PC-3 (cell line): ENCODE results near the gene CD99L2.

Experiments used
- EZH2phosphoT487 ChIP-seq: fragments of 300-600 bp; sonication (generic); IDR thresholded peaks from 2 replicates; pipeline ENCODE4 v1.6.1; 2018; ENCODE audit warnings: mild to moderate bottlenecking, antibody characterized with exemption, low read length, borderline replicate concordance
- TF ChIP-seq, protein P1 (sequence below): fragments of 300-600 bp; sonication (generic); conservative IDR thresholded peaks from 2 replicates; pipeline ENCODE4 v1.5.1; 2017; ENCODE audit warnings: antibody characterized with exemption, low read depth, mild to moderate bottlenecking, low read length

DNA sequence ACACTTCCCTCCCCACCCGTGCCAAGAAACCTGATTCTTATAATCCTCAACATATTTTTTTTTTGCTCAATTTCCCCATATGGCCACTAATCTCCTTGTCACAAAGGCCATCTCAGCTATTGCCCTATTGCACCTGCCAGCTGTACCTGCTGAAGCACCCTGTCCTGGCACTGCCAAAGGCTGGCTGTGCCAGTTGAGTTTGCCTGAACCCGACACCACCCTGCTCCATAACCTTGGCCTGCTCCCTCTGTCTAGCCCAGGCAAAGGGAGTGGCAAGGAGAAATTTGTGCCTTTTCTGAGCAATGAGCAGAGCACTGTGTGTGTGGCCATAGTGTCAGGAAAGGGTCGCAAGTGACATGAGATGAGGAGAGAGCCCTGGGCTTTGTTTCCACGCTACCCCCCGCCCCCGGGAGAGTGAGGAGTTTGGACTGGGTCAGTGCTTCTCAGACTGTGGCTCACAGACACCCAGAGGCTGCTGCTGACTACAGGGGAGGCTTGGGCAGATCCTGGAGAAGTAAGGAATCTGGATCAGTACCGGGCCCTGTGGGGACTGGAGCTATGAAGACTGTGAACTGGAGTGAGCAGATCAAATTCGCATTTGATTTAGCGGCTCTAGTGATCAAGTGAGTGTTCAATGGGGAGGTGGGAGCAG lies 42.5 kb upstream of the CD99L2 start:
- TF ChIP-seq, protein P1, sequence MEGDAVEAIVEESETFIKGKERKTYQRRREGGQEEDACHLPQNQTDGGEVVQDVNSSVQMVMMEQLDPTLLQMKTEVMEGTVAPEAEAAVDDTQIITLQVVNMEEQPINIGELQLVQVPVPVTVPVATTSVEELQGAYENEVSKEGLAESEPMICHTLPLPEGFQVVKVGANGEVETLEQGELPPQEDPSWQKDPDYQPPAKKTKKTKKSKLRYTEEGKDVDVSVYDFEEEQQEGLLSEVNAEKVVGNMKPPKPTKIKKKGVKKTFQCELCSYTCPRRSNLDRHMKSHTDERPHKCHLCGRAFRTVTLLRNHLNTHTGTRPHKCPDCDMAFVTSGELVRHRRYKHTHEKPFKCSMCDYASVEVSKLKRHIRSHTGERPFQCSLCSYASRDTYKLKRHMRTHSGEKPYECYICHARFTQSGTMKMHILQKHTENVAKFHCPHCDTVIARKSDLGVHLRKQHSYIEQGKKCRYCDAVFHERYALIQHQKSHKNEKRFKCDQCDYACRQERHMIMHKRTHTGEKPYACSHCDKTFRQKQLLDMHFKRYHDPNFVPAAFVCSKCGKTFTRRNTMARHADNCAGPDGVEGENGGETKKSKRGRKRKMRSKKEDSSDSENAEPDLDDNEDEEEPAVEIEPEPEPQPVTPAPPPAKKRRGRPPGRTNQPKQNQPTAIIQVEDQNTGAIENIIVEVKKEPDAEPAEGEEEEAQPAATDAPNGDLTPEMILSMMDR = no peak
- no peak for TF ChIP-seq EZH2phosphoT487
